Activated effector memory CD4-positive, alpha-beta T cell treated with Interleukin-2 at 50 U/mL for 16 hours (primary cell): ENCODE data around the gene KRTAP9-7.
"Not testable (repeated sequence)": the region's sequence is repeated elsewhere in the genome, so short reads cannot be mapped to it uniquely, and the experiment has no call there.

Source experiments
- DNase-seq: peaks from one replicate; pipeline ENCODE4 v3.0.0-alpha.2; 2020

Gene KRTAP9-7

GRCh38 chr17:41275648-41276190 is at the start of gene KRTAP9-7:
Gene KRTAP9-7, plus strand, starts transcription at chr17:41275698. Its CDS starts 0 bp downstream, at chr17:41275698.
- not testable (repeated sequence) for DNase-seq

- DNase-seq = no peak
Measured at GRCh38 chr17:41226051-41226450, 49.4 kb upstream of the KRTAP9-7 start.

GRCh38 chr17:41226598-41227095 is 48.9 kb upstream of the KRTAP9-7 start, which contains the start of gene KRTAP9-2:
Gene KRTAP9-2, plus strand, starts transcription at chr17:41226648. Its CDS starts 7 bp downstream, at chr17:41226655.
- not testable (repeated sequence) for DNase-seq

- no peak for DNase-seq
Measured at GRCh38 chr17:41230094-41230493, 45.4 kb upstream of the KRTAP9-7 start.

GRCh38 chr17:41231731-41232130 is 43.8 kb upstream of the KRTAP9-7 start:
- DNase-seq = no peak

GRCh38 chr17:41232399-41233105 is 42.9 kb upstream of the KRTAP9-7 start, which contains the start of gene KRTAP9-3:
Gene KRTAP9-3, plus strand, starts transcription at chr17:41232449. Its CDS starts 53 bp downstream, at chr17:41232502.
- not testable (repeated sequence) for DNase-seq

GRCh38 chr17:41237116-41237515 is 38.4 kb upstream of the KRTAP9-7 start:
- DNase-seq = not testable (repeated sequence)

- DNase-seq = not testable (repeated sequence)
Measured at GRCh38 chr17:41237949-41238437, 37.5 kb upstream of the KRTAP9-7 start, which contains the start of gene KRTAP9-8. Gene KRTAP9-8, plus strand, starts transcription at chr17:41237999. Its CDS starts 53 bp downstream, at chr17:41238052.

GRCh38 chr17:41246995-41247787 is 28.3 kb upstream of the KRTAP9-7 start:
- not testable (repeated sequence) for DNase-seq

- DNase-seq = not testable (repeated sequence)
Measured at GRCh38 chr17:41249637-41250240, 25.8 kb upstream of the KRTAP9-7 start, which contains the start of gene KRTAP9-4. Gene KRTAP9-4, plus strand, starts transcription at chr17:41249687. Its CDS starts 34 bp downstream, at chr17:41249721.

- DNase-seq = no peak
Measured at GRCh38 chr17:41251261-41251660, 24.2 kb upstream of the KRTAP9-7 start.

- DNase-seq = no peak
Measured at GRCh38 chr17:41254861-41255260, 20.6 kb upstream of the KRTAP9-7 start.

GRCh38 chr17:41255381-41256290 is 19.9 kb upstream of the KRTAP9-7 start, which contains the start of gene KRTAP9-9:
Gene KRTAP9-9, plus strand, starts transcription at chr17:41255384.
- not testable (repeated sequence) for DNase-seq

GRCh38 chr17:41256291-41256685 is 19.2 kb upstream of the KRTAP9-7 start:
- DNase-seq = no peak

- no peak for DNase-seq
Measured at GRCh38 chr17:41258406-41258805, 17.1 kb upstream of the KRTAP9-7 start.

- no peak for DNase-seq
Measured at GRCh38 chr17:41263212-41263611, 12.3 kb upstream of the KRTAP9-7 start.

GRCh38 chr17:41264599-41264998 is 10.9 kb upstream of the KRTAP9-7 start:
- no peak for DNase-seq

- no peak for DNase-seq
Measured at GRCh38 chr17:41265078-41265477, 10.4 kb upstream of the KRTAP9-7 start, which contains the start of gene KRTAP9-6. Gene KRTAP9-6, plus strand, starts transcription at chr17:41265378. Its CDS starts 0 bp downstream, at chr17:41265378.

- no peak for DNase-seq
Measured at GRCh38 chr17:41267711-41268110, 7.8 kb upstream of the KRTAP9-7 start.

GRCh38 chr17:41271323-41271722 is 4.2 kb upstream of the KRTAP9-7 start:
- not testable (repeated sequence) for DNase-seq

- no peak for DNase-seq
Measured at GRCh38 chr17:41271858-41272257, 3.6 kb upstream of the KRTAP9-7 start.
